Heart right ventricle (tissue), 16 donors: ENCODE measurements around the gene FHIT. TPM values are rescaled to one million over a fixed set of nuclear protein-coding genes. Genes with fewer than 3 reads are reported as not detected.
"Not testable (repeated sequence)": the region's sequence is repeated elsewhere in the genome, so short reads cannot be mapped to it uniquely, and the experiment has no call there.

ENCODE experiments used
- ATAC-seq, 8 donors: fragments of 200-7000 bp; cut with Tn5 transposase; one replicate each; pipeline ENCODE4 v1.9.1; 2020; ENCODE audit warnings: mild to moderate bottlenecking in 8 of 8, moderate library complexity in 8 of 8, moderate number of reproducible peaks in 1 of 8
- DNase-seq, 2 donors: peaks; one replicate each; pipeline ENCODE4 v3.0.0-alpha.2; 2020
- H3K27ac ChIP-seq, 10 donors: fragments of 200-600 bp; sonication (generic) in 2 of 10; one replicate each; pipeline versions ENCODE4 v1.5.0 to v1.8.0; 2020 to 2022; ENCODE audit warnings: mild to moderate bottlenecking in 3 of 10
- H3K27me3 ChIP-seq, 7 donors: fragments of 200-600 bp; one replicate each; pipeline ENCODE4 v1.8.0; 2021 to 2022; ENCODE audit warnings: mild to moderate bottlenecking in 2 of 7
- H3K36me3 ChIP-seq, 9 donors: fragments of 200-600 bp; sonication (generic) in 1 of 9; one replicate each; pipeline versions ENCODE4 v1.5.0 to v1.8.0; 2020 to 2022; ENCODE audit warnings: mild to moderate bottlenecking in 2 of 9
- H3K4me1 ChIP-seq, 9 donors: fragments of 200-600 bp; sonication (generic) in 1 of 9; one replicate each; pipeline versions ENCODE4 v1.5.0 to v1.8.0; 2020 to 2022; ENCODE audit warnings: mild to moderate bottlenecking in 4 of 9
- H3K4me3 ChIP-seq, 10 donors: fragments of 200-600 bp; sonication (generic) in 2 of 10; one replicate each; pipeline versions ENCODE4 v1.5.0 to v1.8.0; 2020 to 2022; ENCODE audit warnings: mild to moderate bottlenecking in 7 of 10, moderate library complexity in 2 of 10
- H3K9me3 ChIP-seq, 11 donors: fragments of 200-600 bp in 10 of 11; sonication (generic) in 2 of 11; one replicate each; pipeline versions ENCODE4 v1.5.0 to v1.8.0; 2013 to 2022; ENCODE audit warnings: mild to moderate bottlenecking in 2 of 11, control low read depth in 1 of 11, moderate library complexity in 1 of 11
- CTCF ChIP-seq, 9 donors: fragments of 200-600 bp; sonication (generic) in 2 of 9; IDR thresholded peaks; one replicate each; pipeline versions ENCODE4 v1.5.0 to v1.8.0; 2021 to 2022; ENCODE audit warnings: antibody characterized with exemption in 9 of 9, mild to moderate bottlenecking in 5 of 9, moderate library complexity in 1 of 9
- WGBS, 2 donors: extraction: QIAGEN DNeasy Blood & Tissue Kit; methylation state at CpG; one replicate each; pipeline ENCODE4 v1.1.7; 2013; ENCODE audit warnings: inconsistent platforms in 1 of 2; 5-methylcytosine and 5-hydroxymethylcytosine counted together
- intact Hi-C, 10 donors: fragments of 100-400 bp; cut with DNase I; formaldehyde crosslinking; loops; one replicate each; pipeline versions ENCODE4 v1.11.1 to v1.14.2; 2022
- polyA plus RNA-seq, 2 donors: library from polyadenylated mRNA; stranded (reverse); fragments of 200-250 nt; gene quantifications; one replicate each; pipeline ENCODE4 v1.2.3, GENCODE V29; 2013
- total RNA-seq, 10 donors: library from RNA; stranded (reverse); fragmentation: NEBNext Ultra II Directional in 3 of 10; extraction: Animal tissue kit (Norgen Biotek cat#: 25700) in 3 of 10; gene quantifications; one replicate each; pipeline versions ENCODE4 v1.2.1 to v1.2.4, GENCODE V29; 2021 to 2023
- donor health status: Arrhythmogenic right ventricular cardiomyopathy.
- donor health status: ischemic (EF 13 %, LVEDD 7.1; RV severe dilation, severe dysfunction).
- donor health status: healthy with polysubstance abuse.
- donor health status: DM: no; HTN: yes; CAD: no.
- donor health status: DM: no; HTN: no; CAD: no.
- donor health status: ischemic (EF 25% LVEDD 6.9; RV normal size, moderate dysfunction).
- donor health status: ischemic (EF 25% LVEDD 5.7; RV mildly dilated, moderate dysfunction).
- donor health status: healthy.
- donor health status: DM: yes; HTN: yes; CAD: no.
- donor health status: Ischemic cardiomyopathy.
- donor health status: ischemic (EF 35%, LVEDD 5.7; RV mildly dilated, moderate dysfunction).
- donor health status: nonischemic (EF 11% LVEDD 7.7; RV severe dilation, severe dysfunction).
- donor health status: DM: yes; HTN: yes; CAD: no.
- donor health status: PGD.
- donor health status: ischemic (EF 29% LVEDD 5.4; RV normal size, mild dysfunction).
- donor health status: nonischemic (EF 23%, LVEDD 6.1; RV moderate dilation, normal function).

The FHIT gene
- total and polyA plus RNA-seq, 12 donors, result 4.7 to 25.5 (median 18.3) TPM

DNA sequence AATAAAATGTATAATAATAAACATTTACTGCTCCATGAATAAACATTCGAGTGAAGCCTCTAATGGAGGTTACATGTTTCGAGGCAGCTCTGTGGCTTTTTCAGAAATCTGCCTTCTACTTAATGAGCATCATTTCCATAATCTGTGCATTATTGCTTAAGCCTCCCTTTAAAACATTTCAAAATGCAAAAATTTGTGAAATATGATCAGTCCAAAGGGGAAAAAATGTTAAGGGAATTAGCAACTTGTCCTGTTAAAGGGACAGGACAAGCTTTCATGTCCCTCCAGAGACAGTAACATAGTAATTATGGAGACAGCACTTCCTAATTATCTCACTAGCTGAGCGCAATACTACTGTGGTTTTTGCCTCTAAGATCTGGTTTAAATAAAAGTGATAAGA lies 1314.8 kb downstream of the FHIT start:
- no peaks in the 10 kb centered on the region for H3K36me3 ChIP-seq
- H3K4me3 ChIP-seq, result no peak overlapping the region
- no peaks in the 10 kb centered on the region for H3K9me3 ChIP-seq
- TF ChIP-seq CTCF (IDR thresholded peaks at IDR 0.05), result no peak
- WGBS, 2 donors, result 72 to 75% methylated on average over 3 of the region's 3 CpGs
- H3K27ac ChIP-seq, result no peak overlapping the region
- intact Hi-C loops, result no loop called here
- ATAC-seq, result no peak
- H3K27me3 ChIP-seq, result no peaks in the 10 kb centered on the region
- DNase-seq, result no peak
- peaks cover 0 to 10% (median 0%) of the 10 kb centered on the region in 9 donors for H3K4me1 ChIP-seq

DNA sequence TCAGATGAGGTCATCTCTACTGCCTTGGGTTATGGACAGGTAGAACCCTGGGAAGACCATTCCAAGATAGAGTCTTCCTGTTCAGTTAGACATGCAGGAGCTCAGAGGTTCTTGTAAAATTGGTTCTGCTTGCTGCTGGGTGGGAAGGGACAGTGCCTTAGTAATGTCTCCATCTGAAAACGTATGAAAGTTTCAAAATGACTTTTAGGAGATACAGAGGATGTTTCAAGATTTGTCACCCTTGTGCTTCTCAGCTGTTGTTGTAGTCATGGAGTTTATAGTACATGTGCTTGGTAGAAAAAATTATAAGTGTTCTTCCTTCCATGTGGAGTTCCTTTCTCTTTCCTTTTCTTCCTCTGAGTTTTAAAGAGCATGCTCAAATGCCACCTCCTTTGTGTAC lies 1316.2 kb downstream of the FHIT start:
- 76 to 77% methylated on average over 1 of the region's 1 CpG for WGBS, 2 donors
- intact Hi-C loops, result no loop called here
- no peaks in the 10 kb centered on the region for H3K27me3 ChIP-seq
- no peak for DNase-seq
- TF ChIP-seq CTCF (IDR thresholded peaks at IDR 0.05), result no peak
- no peaks in the 10 kb centered on the region for H3K9me3 ChIP-seq
- H3K36me3 ChIP-seq, result no peaks in the 10 kb centered on the region
- peaks cover 0 to 7% (median 0%) of the 10 kb centered on the region in 9 donors for H3K4me1 ChIP-seq
- no peak for ATAC-seq
- H3K27ac ChIP-seq, result no peak overlapping the region
- H3K4me3 ChIP-seq, result no peak overlapping the region

- H3K4me1 ChIP-seq, H3K9me3 ChIP-seq, H3K4me3 ChIP-seq, intact Hi-C loops, DNase-seq, H3K36me3 ChIP-seq, H3K27me3 ChIP-seq, ATAC-seq, H3K27ac ChIP-seq: not testable (repeated sequence)
- WGBS, 2 donors, result 81 to 90% methylated on average over 2 of the region's 2 CpGs
These were observed 1316.7 kb downstream of the FHIT start for GRCh38 chr3:59934560-59934959.

- no peaks in the 10 kb centered on the region for H3K4me1 ChIP-seq
- no peaks in the 10 kb centered on the region for H3K36me3 ChIP-seq
- DNase-seq (no peak), ATAC-seq (no peak)
- TF ChIP-seq CTCF (IDR thresholded peaks at IDR 0.05), result no peak
- H3K9me3 ChIP-seq, result no peaks in the 10 kb centered on the region
- intact Hi-C loops, result no loop called here
- no peak overlapping the region for H3K4me3 ChIP-seq
- WGBS, 2 donors, result 81 to 94% methylated on average over 2 of the region's 2 CpGs
- no peak overlapping the region for H3K27ac ChIP-seq
- no peaks in the 10 kb centered on the region for H3K27me3 ChIP-seq
These were observed 1321.1 kb downstream of the FHIT start for GRCh38 chr3:59930170-59930569.

GRCh38 chr3:59927056-59927455 lies 1324.2 kb downstream of the FHIT start:
- Histone ChIP-seq H3K4me3 (no peak overlapping the region), H3K9me3 (no peaks in the 10 kb centered on the region), H3K36me3 (no peaks in the 10 kb centered on the region), H3K27ac (no peak overlapping the region), H3K27me3 (no peaks in the 10 kb centered on the region), H3K4me1 (no peaks in the 10 kb centered on the region)
- intact Hi-C loops, result no loop called here
- WGBS, 2 donors, result 94 to 96% methylated on average over 3 of the region's 3 CpGs
- no peak for DNase-seq
- TF ChIP-seq CTCF (IDR thresholded peaks at IDR 0.05), result no peak
- no peak for ATAC-seq
